Natural killer cell (primary cell): ENCODE measurements around the gene CPEB2. TPM values are rescaled to one million over a fixed set of nuclear protein-coding genes. Genes with fewer than 3 reads are reported as not detected.

ENCODE experiments used
- ATAC-seq, 3 donors: fragments of 150-1000 bp in 2 of 3; fragments of 200-7000 bp in 1 of 3; cut with Tn5 transposase; 1 replicate in 1 of 3; 2 replicates in 2 of 3; pipeline ENCODE4 v1.10.0; 2021; ENCODE audit warnings: mild to moderate bottlenecking in 2 of 3, moderate library complexity in 2 of 3
- DNase-seq, 2 donors: peaks; one replicate each; pipeline versions ENCODE4 v3.0.0 to v3.0.0-alpha.2; 2013 to 2021; ENCODE audit warnings: mixed read lengths in 1 of 2
- H3K27ac ChIP-seq: one replicate; pipeline ENCODE4 v1.5.1; 2013; ENCODE audit warnings: mild to moderate bottlenecking, low read length
- H3K27me3 ChIP-seq: one replicate; pipeline ENCODE4 v1.6.1; 2013; ENCODE audit warnings: low read length; ENCODE audit not compliant: control insufficient read depth, insufficient read depth
- H3K36me3 ChIP-seq: one replicate; pipeline ENCODE4 v1.6.1; 2013; ENCODE audit warnings: low read length; ENCODE audit not compliant: control insufficient read depth, insufficient read depth
- H3K4me1 ChIP-seq: one replicate; pipeline ENCODE4 v1.6.1; 2013; ENCODE audit warnings: low read length; ENCODE audit not compliant: control insufficient read depth, insufficient read depth
- H3K4me3 ChIP-seq: one replicate; pipeline ENCODE4 v1.5.1; 2013; ENCODE audit warnings: low read length
- H3K9me3 ChIP-seq: one replicate; pipeline ENCODE4 v1.6.1; 2013; ENCODE audit warnings: low read length; ENCODE audit not compliant: control insufficient read depth, insufficient read depth
- H3K27ac Mint-ChIP-seq, 2 donors: one replicate each; pipeline ENCODE4 v1.8.0; 2022; ENCODE audit warnings: mild to moderate bottlenecking in 2 of 2, mixed read lengths in 2 of 2, moderate library complexity in 1 of 2
- H3K27me3 Mint-ChIP-seq, 2 donors: one replicate each; pipeline ENCODE4 v1.8.0; 2022; ENCODE audit warnings: low read depth in 2 of 2, mixed read lengths in 2 of 2
- H3K36me3 Mint-ChIP-seq: one replicate; pipeline ENCODE4 v1.8.0; 2022; ENCODE audit warnings: mixed read lengths
- H3K4me1 Mint-ChIP-seq, 2 donors: one replicate each; pipeline ENCODE4 v1.8.0; 2022; ENCODE audit warnings: mixed read lengths in 2 of 2
- H3K4me3 Mint-ChIP-seq: one replicate; pipeline ENCODE4 v1.8.0; 2022; ENCODE audit warnings: mild to moderate bottlenecking, moderate library complexity, mixed read lengths
- H3K9me3 Mint-ChIP-seq, 2 donors: one replicate each; pipeline ENCODE4 v1.8.0; 2022; ENCODE audit warnings: mixed read lengths in 2 of 2
- CTCF ChIP-seq: fragments of 200-600 bp; IDR thresholded peaks from one replicate; pipeline ENCODE4 v1.8.0; 2022; ENCODE audit warnings: antibody characterized with exemption
- WGBS: methylation state at CpG from one replicate; pipeline ENCODE4 v1.1.7; 2013; ENCODE audit warnings: missing lambda C conversion rate; ENCODE audit not compliant: insufficient coverage; 5-methylcytosine and 5-hydroxymethylcytosine counted together
- intact Hi-C: fragments of 100-400 bp; cut with micrococcal nuclease; formaldehyde crosslinking; loops from one replicate; pipeline ENCODE4 v1.14.2; 2022
- total RNA-seq, 4 donors: library from RNA; stranded (reverse); fragments of 120-200 nt in 1 of 4; gene quantifications; one replicate each; pipeline versions ENCODE4 v1.2.3 to v1.2.4, GENCODE V29; 2013 to 2022

The CPEB2 gene
- 10 to 100 TPM; 24.7 to 32.5 (median 29.0) TPM for total RNA-seq
- total RNA-seq (2013) = 15.7 TPM

GRCh38 chr4:15001869-15002658 is at the start of gene CPEB2:
Gene CPEB2 (plus strand): TSS chr4:15002481. CDS start chr4:15002674, 193 bp downstream.
- peaks cover 26 to 30% of the 10 kb centered on the region in 2 donors for H3K4me1 Mint-ChIP-seq
- Histone ChIP-seq H3K27ac (peak within 1 kb of the TSS; percentile 98), H3K4me1 (peaks cover 2% of the 10 kb centered on the region), H3K4me3 (peak within 1 kb of the TSS; percentile 87), H3K9me3 (no peaks in the 10 kb centered on the region), H3K27me3 (no peaks in the 10 kb centered on the region), H3K36me3 (no peaks in the 10 kb centered on the region)
- H3K4me3 Mint-ChIP-seq = peak within 1 kb of the TSS; percentile 90
- H3K27me3 Mint-ChIP-seq = peaks cover 0 to 3% of the 10 kb centered on the region in 2 donors
- no peaks in the 10 kb centered on the region for H3K36me3 Mint-ChIP-seq
- peak; percentile 89 to 96 for DNase-seq
- H3K27ac Mint-ChIP-seq = peak within 1 kb of the TSS; percentile 91 to 96
- TF ChIP-seq CTCF = no peak
- intact Hi-C loops = loop anchor here (2.0 to 10.0 kb wide), 8 partner anchors 129 to 1520 kb away; partner anchors contain the start of genes BOD1L1, FBXL5, FGFBP2 and RAB28
- peak; percentile 68 to 87 (median 73) for ATAC-seq
- no peaks in the 10 kb centered on the region for H3K9me3 Mint-ChIP-seq
- WGBS = under 1% methylated on average over 104 of the region's 104 CpGs

GRCh38 chr4:14958436-14958835 is 43.8 kb upstream of the CPEB2 start:
- Histone ChIP-seq H3K4me1 (no peaks in the 10 kb centered on the region), H3K4me3 (no peak overlapping the region), H3K9me3 (no peaks in the 10 kb centered on the region), H3K36me3 (no peaks in the 10 kb centered on the region), H3K27ac (no peak overlapping the region), H3K27me3 (peaks cover 2% of the 10 kb centered on the region)
- DNase-seq (no peak), ATAC-seq (no peak)
- 62% methylated on average over 3 of the region's 3 CpGs for WGBS
- TF ChIP-seq CTCF = no peak
- H3K27ac Mint-ChIP-seq = no peak overlapping the region
- H3K36me3 Mint-ChIP-seq = no peaks in the 10 kb centered on the region
- no peak overlapping the region for H3K4me3 Mint-ChIP-seq
- H3K9me3 Mint-ChIP-seq = no peaks in the 10 kb centered on the region
- intact Hi-C loops = no loop called here
- peaks cover 8 to 14% of the 10 kb centered on the region in 2 donors for H3K27me3 Mint-ChIP-seq
- H3K4me1 Mint-ChIP-seq = no peaks in the 10 kb centered on the region

- no peaks in the 10 kb centered on the region for H3K9me3 ChIP-seq
- H3K4me3 ChIP-seq = no peak overlapping the region
- H3K27ac ChIP-seq = no peak overlapping the region
- no peaks in the 10 kb centered on the region for H3K27me3 ChIP-seq
- Mint-ChIP-seq H3K4me3 (no peak overlapping the region), H3K9me3 (no peaks in the 10 kb centered on the region), H3K27me3 (peaks cover 0 to 6% of the 10 kb centered on the region in 2 donors), H3K4me1 (no peaks in the 10 kb centered on the region), H3K36me3 (no peaks in the 10 kb centered on the region), H3K27ac (no peak overlapping the region)
- TF ChIP-seq CTCF = no peak
- ATAC-seq (no peak), DNase-seq (no peak)
- H3K4me1 ChIP-seq = no peaks in the 10 kb centered on the region
- no peaks in the 10 kb centered on the region for H3K36me3 ChIP-seq
- intact Hi-C loops = no loop called here
These were observed 41.0 kb upstream of the CPEB2 start for GRCh38 chr4:14961292-14961691.
